Midbrain (tissue), 1 donor: ENCODE data around the gene FOXO3.
"Not testable (repeated sequence)": the region's sequence is repeated elsewhere in the genome, so short reads cannot be mapped to it uniquely, and the experiment has no call there.

Source experiments
- DNase-seq: peaks from one replicate; lab custom pipeline; 2025; lab: John Stamatoyannopoulos, UW

FOXO3 gene

GRCh38 chr6:108658785-108659184 lies 98.1 kb downstream of the FOXO3 start:
- DNase-seq: not testable (repeated sequence)

DNA sequence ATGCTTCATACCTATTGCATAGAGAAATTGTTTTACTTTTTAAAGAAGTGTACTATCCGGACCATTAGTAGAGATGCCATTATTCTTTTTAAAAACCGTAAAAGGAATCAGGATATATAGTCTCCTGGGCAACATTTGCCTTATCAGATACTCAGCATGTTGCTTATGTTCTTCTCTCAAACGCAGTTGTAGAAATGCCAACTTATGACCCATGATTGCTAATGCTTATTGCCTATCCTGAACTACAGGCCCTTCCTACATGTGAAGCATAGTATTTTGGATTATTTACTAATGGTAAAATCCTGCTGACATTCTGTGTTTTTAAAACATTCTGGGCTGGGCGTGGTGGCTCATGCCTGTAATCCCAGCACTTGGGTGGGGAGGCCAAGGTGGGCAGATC lies 99.5 kb downstream of the FOXO3 start:
- no peak for DNase-seq

DNA sequence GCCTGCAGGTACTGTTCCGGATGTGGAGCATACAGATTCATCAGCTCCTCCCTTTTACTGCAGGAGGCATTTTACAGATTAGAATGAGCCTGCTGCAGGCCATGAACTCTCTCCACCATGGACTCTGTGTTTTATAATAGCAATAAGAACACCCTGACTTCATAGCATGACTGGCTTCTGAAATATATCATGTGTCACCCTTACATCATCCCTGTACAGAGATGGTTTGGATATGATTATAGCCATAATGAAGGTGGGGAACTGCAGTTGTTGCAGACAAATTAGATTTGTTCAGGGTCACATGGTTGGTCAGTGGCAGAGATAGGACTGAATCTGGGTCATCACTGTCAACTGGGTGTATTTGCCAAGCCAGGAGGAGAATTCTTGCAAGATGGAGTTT lies 100.7 kb downstream of the FOXO3 start:
- no peak for DNase-seq

- no peak for DNase-seq
Observed at GRCh38 chr6:108661982-108662381, 101.3 kb downstream of the FOXO3 start.

GRCh38 chr6:108662702-108663101 lies 102.0 kb downstream of the FOXO3 start:
- no peak for DNase-seq

DNA sequence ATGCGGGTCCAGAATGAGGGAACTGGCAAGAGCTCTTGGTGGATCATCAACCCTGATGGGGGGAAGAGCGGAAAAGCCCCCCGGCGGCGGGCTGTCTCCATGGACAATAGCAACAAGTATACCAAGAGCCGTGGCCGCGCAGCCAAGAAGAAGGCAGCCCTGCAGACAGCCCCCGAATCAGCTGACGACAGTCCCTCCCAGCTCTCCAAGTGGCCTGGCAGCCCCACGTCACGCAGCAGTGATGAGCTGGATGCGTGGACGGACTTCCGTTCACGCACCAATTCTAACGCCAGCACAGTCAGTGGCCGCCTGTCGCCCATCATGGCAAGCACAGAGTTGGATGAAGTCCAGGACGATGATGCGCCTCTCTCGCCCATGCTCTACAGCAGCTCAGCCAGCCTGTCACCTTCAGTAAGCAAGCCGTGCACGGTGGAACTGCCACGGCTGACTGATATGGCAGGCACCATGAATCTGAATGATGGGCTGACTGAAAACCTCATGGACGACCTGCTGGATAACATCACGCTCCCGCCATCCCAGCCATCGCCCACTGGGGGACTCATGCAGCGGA lies 102.9 kb downstream of the FOXO3 start:
- not testable (repeated sequence) for DNase-seq

GRCh38 chr6:108665495-108666196 lies 104.9 kb downstream of the FOXO3 start:
- DNase-seq: no peak

DNA sequence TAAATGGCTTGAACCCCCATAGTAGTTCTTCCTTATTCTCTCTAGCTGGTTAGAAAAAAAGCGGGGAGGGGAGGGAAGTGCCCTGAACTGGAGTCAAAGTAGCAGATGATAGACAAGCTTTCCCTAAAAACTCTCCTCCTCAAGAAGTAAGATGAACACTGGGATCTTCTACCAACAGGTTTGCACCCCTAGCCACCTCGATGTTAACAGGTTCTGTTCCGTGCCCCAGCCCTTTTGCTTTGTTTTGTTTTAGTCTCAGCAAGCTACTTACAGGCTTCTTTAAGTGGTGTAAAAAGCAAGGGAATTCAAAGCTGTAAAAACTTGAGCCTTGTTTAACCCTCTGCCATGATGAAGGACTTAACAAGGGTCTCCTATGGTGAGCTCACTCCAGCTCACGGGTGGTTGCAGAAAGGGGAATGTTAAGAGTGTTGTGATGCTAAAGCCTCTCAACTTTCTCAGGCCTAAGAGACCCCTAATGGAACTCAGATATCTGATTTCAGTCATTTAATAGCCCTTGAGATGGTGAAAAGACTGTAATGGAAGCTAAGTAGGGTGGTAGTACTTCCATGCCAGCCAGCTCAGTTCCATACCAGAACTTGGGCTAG lies 106.0 kb downstream of the FOXO3 start:
- DNase-seq: no peak

- peak; percentile 67 for DNase-seq
Observed at GRCh38 chr6:108667993-108668392, 107.3 kb downstream of the FOXO3 start.

DNA sequence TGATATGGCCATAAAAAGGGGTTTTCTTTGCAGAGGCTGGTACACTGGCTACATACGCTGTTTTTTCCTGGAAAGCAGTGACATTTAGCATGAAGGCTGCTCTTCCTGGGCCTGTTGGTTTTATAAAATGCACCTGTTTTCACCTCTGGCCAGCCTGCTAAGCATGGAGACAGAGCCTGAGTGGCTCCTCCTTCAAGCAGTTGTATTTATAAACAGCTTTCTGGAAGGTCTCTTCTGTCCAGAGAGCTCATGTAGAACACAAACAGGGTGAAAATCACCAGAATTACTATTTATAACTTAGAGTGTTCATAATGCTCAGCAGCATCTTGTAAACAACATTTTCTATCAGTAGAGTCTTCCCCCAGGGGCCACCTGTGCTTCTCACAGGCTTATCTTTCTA lies 109.0 kb downstream of the FOXO3 start:
- DNase-seq: no peak

DNA sequence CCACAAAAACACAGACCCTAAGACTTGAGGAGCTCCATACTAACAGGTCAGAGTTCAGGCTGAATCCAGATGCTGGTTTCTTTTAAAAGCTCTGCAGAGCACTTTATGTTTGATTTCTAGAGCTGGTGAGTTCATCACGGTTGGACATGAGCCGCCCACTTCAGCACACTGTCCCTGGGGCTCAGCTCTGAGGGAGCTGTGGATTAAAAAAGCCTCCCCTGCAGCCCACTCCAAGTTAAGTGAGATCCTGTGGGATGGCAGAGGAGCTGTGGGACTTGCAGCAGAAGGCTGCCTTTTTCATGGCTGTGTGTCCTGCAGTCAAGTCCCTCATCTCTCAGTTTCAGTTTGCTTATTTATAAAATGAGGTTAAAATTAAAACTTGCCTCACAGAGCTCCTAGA lies 110.5 kb downstream of the FOXO3 start:
- no peak for DNase-seq

- no peak for DNase-seq
Observed at GRCh38 chr6:108671790-108672189, 111.1 kb downstream of the FOXO3 start.

GRCh38 chr6:108672641-108673040 lies 111.9 kb downstream of the FOXO3 start:
- no peak for DNase-seq

DNA sequence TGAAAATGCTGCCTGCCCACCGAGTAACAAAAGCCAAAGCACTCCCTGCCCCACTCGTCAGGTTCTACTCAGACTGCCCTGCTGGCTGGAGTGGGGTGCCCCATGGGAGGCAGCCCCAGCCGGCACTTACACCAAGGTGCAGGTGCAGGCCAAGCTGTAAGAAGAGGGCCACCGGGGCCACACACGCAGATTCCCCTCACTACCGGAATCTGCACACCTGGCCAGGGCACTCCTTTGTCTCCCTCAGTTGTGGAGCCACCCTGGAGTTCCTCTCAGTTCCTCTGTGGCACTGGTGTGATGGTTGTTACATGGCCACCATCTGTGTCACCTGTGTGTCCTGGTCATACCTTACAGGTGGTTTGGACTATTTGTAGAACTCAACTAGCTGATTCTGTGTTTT lies 112.4 kb downstream of the FOXO3 start:
- DNase-seq: no peak

- no peak for DNase-seq
Observed at GRCh38 chr6:108673602-108674001, 112.9 kb downstream of the FOXO3 start.

- DNase-seq: no peak
Observed at GRCh38 chr6:108675226-108676200, 114.8 kb downstream of the FOXO3 start.

- DNase-seq: no peak
Observed at GRCh38 chr6:108676555-108676954, 115.8 kb downstream of the FOXO3 start.

- no peak for DNase-seq
Observed at GRCh38 chr6:108677357-108677756, 116.6 kb downstream of the FOXO3 start.

- DNase-seq: no peak
Observed at GRCh38 chr6:108677894-108678293, 117.2 kb downstream of the FOXO3 start.

DNA sequence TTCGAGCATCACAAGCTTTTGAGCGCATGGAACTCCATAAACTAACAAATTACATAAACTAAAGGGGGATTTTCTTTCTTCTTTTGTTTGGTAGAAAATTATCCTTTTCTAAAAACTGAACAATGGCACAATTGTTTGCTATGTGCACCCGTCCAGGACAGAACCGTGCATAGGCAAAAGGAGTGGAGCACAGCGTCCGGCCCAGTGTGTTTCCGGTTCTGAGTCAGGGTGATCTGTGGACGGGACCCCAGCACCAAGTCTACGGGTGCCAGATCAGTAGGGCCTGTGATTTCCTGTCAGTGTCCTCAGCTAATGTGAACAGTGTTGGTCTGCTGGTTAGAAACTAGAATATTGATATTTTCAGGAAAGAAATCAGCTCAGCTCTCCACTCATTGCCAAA lies 119.6 kb downstream of the FOXO3 start:
- DNase-seq: not testable (repeated sequence)

GRCh38 chr6:108681721-108682120 lies 121.0 kb downstream of the FOXO3 start:
- not testable (repeated sequence) for DNase-seq

DNA sequence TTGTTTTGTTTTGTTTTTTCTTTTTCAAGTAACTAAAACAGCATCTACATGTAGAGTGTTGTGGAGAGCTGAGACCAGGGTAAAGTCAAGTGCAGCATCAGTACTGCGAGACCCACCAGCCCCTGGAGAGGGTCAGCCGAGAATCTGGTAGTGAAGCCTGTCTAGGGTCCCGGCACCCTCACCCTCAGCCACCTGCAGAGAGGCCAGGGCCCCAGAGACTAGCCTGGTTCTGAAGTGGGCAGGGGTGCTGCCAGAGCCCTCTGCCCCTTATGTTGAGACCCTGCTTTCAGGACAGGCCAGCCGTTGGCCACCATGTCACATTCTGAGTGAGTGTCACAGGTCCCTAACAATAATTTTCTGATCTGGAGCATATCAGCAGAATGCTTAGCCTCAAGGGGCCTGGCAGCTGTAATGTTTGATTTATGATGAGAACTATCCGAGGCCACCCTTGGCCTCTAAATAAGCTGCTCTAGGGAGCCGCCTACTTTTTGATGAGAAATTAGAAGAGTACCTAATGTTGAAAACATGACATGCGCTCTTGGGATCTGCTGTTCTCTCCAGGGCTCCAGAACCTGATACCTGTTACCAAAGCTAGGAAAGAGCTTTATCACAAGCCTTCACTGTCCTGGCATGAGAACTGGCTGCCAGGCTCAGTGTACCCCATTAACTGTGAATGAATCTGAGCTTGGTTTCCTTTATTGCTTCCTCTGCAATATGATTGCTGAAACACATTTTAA lies 121.8 kb downstream of the FOXO3 start:
- DNase-seq: not testable (repeated sequence)
